Esophagus muscularis mucosa (tissue), 3 donors: ENCODE measurements around the gene SLC13A3.

Experiments used
- POLR2A ChIP-seq: fragments of 450-650 bp; IDR thresholded peaks from one replicate; pipeline ENCODE4 v1.6.1; 2017; ENCODE audit warnings: antibody characterized with exemption, moderate library complexity, mild to moderate bottlenecking, low read depth
- TF ChIP-seq, protein P1 (sequence below), 3 experiments: fragments of 200-600 bp in 2 of 3; fragments of 450-650 bp in 1 of 3; sonication (generic) in 2 of 3; IDR thresholded peaks; one replicate each; pipeline ENCODE4 v1.5.1; 2017 to 2019; ENCODE audit warnings: antibody characterized with exemption in 3 of 3, mild to moderate bottlenecking in 2 of 3, moderate library complexity in 1 of 3

DNA sequence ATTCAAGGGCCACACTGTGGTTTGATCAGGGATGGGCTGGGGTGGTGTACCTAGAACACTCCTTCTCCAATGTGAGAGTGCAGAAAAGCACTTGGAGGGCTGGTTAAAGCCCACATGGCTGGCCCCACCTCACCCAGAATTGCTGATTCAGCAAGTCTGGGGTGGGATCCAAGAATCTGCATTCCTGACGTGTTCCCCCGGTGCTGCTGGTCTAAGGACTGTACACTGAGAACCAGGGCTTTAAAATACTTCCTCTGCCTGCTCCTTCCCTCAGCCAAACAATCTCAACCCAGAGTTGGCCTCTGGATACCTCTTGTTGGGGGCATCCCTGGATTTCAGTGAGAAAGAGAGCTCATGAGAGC is 87.4 kb downstream of the SLC13A3 start:
- TF ChIP-seq, protein P1, sequence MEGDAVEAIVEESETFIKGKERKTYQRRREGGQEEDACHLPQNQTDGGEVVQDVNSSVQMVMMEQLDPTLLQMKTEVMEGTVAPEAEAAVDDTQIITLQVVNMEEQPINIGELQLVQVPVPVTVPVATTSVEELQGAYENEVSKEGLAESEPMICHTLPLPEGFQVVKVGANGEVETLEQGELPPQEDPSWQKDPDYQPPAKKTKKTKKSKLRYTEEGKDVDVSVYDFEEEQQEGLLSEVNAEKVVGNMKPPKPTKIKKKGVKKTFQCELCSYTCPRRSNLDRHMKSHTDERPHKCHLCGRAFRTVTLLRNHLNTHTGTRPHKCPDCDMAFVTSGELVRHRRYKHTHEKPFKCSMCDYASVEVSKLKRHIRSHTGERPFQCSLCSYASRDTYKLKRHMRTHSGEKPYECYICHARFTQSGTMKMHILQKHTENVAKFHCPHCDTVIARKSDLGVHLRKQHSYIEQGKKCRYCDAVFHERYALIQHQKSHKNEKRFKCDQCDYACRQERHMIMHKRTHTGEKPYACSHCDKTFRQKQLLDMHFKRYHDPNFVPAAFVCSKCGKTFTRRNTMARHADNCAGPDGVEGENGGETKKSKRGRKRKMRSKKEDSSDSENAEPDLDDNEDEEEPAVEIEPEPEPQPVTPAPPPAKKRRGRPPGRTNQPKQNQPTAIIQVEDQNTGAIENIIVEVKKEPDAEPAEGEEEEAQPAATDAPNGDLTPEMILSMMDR (IDR thresholded peaks at IDR 0.05) = no peak
- no peak for TF ChIP-seq POLR2A
